Trophoblast cell (in vitro differentiated cells and primary cell): ENCODE data around the gene PCDHGA3.
"Not testable (repeated sequence)": the region's sequence is repeated elsewhere in the genome, so short reads cannot be mapped to it uniquely, and the experiment has no call there.

Experiments
- DNase-seq, 2 donors: peaks; one replicate each; pipeline ENCODE4 v3.0.0-alpha.2; 2016
- H2AFZ ChIP-seq: 2 replicates; pipeline ENCODE4 v1.6.1; 2013; ENCODE audit warnings: low read length, moderate library complexity, mild to moderate bottlenecking; ENCODE audit not compliant: insufficient read depth, poor library complexity
- H2AK5ac ChIP-seq: 2 replicates; pipeline ENCODE4 v1.6.1; 2013; ENCODE audit warnings: mild to moderate bottlenecking, low read length
- H2BK120ac ChIP-seq: 2 replicates; pipeline ENCODE4 v1.6.1; 2013; ENCODE audit warnings: low read length, mild to moderate bottlenecking, moderate library complexity; ENCODE audit not compliant: insufficient read depth, poor library complexity
- H2BK12ac ChIP-seq: 2 replicates; pipeline ENCODE4 v1.6.1; 2013; ENCODE audit warnings: mild to moderate bottlenecking, low read length, moderate library complexity
- H2BK5ac ChIP-seq: 2 replicates; pipeline ENCODE4 v1.6.1; 2013; ENCODE audit warnings: low read length, low read depth, moderate library complexity, mild to moderate bottlenecking; ENCODE audit not compliant: poor library complexity
- H3K14ac ChIP-seq: 2 replicates; pipeline ENCODE4 v1.6.1; 2013; ENCODE audit warnings: mild to moderate bottlenecking, low read length
- H3K18ac ChIP-seq: 2 replicates; pipeline ENCODE4 v1.6.1; 2013; ENCODE audit warnings: mild to moderate bottlenecking, low read length
- H3K23ac ChIP-seq: 2 replicates; pipeline ENCODE4 v1.6.1; 2013; ENCODE audit warnings: low read length
- H3K27ac ChIP-seq: 2 replicates; pipeline ENCODE4 v1.5.1; 2013; ENCODE audit warnings: low read depth, mild to moderate bottlenecking, inconsistent platforms, low read length, moderate library complexity
- H3K27me3 ChIP-seq: 2 replicates; pipeline ENCODE4 v1.6.1; 2013; ENCODE audit warnings: inconsistent platforms, mild to moderate bottlenecking, low read length, moderate library complexity; ENCODE audit not compliant: insufficient read depth
- H3K36me3 ChIP-seq, 2 experiments: 1 replicate in 1 of 2; 2 replicates in 1 of 2; pipeline ENCODE4 v1.6.1; 2013; ENCODE audit warnings: low read length in 2 of 2, mild to moderate bottlenecking in 2 of 2, moderate library complexity in 1 of 2; ENCODE audit not compliant: insufficient read depth in 2 of 2, control insufficient read depth in 1 of 2
- H3K4ac ChIP-seq: 2 replicates; pipeline ENCODE4 v1.6.1; 2013; ENCODE audit warnings: low read depth, mild to moderate bottlenecking, low read length, moderate library complexity
- H3K4me1 ChIP-seq, 2 experiments: 1 replicate in 1 of 2; 2 replicates in 1 of 2; pipeline ENCODE4 v1.6.1; 2013; ENCODE audit warnings: low read length in 2 of 2, mild to moderate bottlenecking in 2 of 2, moderate library complexity in 1 of 2; ENCODE audit not compliant: insufficient read depth in 2 of 2, control insufficient read depth in 1 of 2
- H3K4me2 ChIP-seq: 2 replicates; pipeline ENCODE4 v1.6.1; 2013; ENCODE audit warnings: inconsistent platforms, mild to moderate bottlenecking, low read length, moderate library complexity
- H3K4me3 ChIP-seq: 2 replicates; pipeline ENCODE4 v1.5.1; 2013; ENCODE audit warnings: mild to moderate bottlenecking, low read depth, low read length, inconsistent platforms
- H3K79me1 ChIP-seq: one replicate; pipeline ENCODE4 v1.6.1; 2013; ENCODE audit warnings: low read length
- H3K79me2 ChIP-seq: 2 replicates; pipeline ENCODE4 v1.6.1; 2013; ENCODE audit warnings: low read length, mild to moderate bottlenecking; ENCODE audit not compliant: control insufficient read depth, insufficient read depth, poor library complexity
- H3K9ac ChIP-seq: 2 replicates; pipeline ENCODE4 v1.6.1; 2013; ENCODE audit warnings: mild to moderate bottlenecking, low read length
- H3K9me3 ChIP-seq: 2 replicates; pipeline ENCODE4 v1.6.1; 2013; ENCODE audit warnings: low read depth, mild to moderate bottlenecking, control low read depth, inconsistent platforms, low read length; ENCODE audit not compliant: insufficient read depth
- H4K12ac ChIP-seq: 2 replicates; pipeline ENCODE4 v1.6.1; 2013; ENCODE audit warnings: low read depth, mild to moderate bottlenecking, low read length, moderate library complexity
- H4K8ac ChIP-seq: 2 replicates; pipeline ENCODE4 v1.6.1; 2013; ENCODE audit warnings: low read depth, mild to moderate bottlenecking, low read length, moderate library complexity
- H4K91ac ChIP-seq: one replicate; pipeline ENCODE4 v1.6.1; 2013; ENCODE audit warnings: low read depth, mild to moderate bottlenecking, low read length, moderate library complexity
- WGBS: extraction: QIAGEN DNeasy Blood & Tissue Kit; methylation state at CpG from one replicate; pipeline ENCODE4 v1.1.7; 2013; ENCODE audit warnings: missing lambda C conversion rate; ENCODE audit not compliant: insufficient read length, insufficient coverage; ENCODE audit errors: extremely low coverage; 5-methylcytosine and 5-hydroxymethylcytosine counted together

The PCDHGA3 gene

DNA sequence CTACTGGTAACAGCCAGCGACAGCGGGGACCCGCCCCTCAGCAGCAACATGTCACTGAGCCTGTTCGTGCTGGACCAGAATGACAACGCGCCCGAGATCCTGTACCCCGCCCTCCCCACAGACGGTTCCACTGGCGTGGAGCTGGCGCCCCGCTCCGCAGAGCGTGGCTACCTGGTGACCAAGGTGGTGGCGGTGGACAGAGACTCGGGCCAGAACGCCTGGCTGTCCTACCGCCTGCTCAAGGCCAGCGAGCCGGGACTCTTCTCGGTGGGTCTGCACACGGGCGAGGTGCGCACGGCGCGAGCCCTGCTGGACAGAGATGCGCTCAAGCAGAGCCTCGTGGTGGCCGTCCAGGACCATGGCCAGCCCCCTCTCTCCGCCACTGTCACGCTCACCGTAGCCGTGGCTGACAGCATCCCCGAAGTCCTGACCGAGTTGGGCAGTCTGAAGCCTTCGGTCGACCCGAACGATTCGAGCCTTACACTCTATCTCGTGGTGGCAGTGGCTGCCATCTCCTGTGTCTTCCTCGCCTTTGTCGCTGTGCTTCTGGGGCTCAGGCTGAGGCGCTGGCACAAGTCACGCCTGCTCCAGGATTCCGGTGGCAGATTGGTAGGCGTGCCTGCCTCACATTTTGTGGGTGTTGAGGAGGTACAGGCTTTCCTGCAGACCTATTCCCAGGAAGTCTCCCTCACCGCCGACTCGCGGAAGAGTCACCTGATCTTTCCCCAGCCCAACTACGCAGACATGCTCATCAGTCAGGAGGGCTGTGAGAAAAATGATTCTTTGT, 51.0 kb downstream of the PCDHGA3 start:
- not testable (repeated sequence) for H3K4me1 ChIP-seq, H2AFZ ChIP-seq, H4K12ac ChIP-seq, H3K27ac ChIP-seq, DNase-seq, H3K79me2 ChIP-seq, H2AK5ac ChIP-seq, H2BK5ac ChIP-seq, H3K14ac ChIP-seq, H3K4me2 ChIP-seq, H4K91ac ChIP-seq, H3K18ac ChIP-seq, H2BK120ac ChIP-seq, H3K9ac ChIP-seq, H3K4ac ChIP-seq, H2BK12ac ChIP-seq, H3K79me1 ChIP-seq, H4K8ac ChIP-seq, H3K27me3 ChIP-seq, H3K23ac ChIP-seq
- WGBS, result no CpG with 5 or more reads among the region's 53 CpGs
- Histone ChIP-seq H3K9me3 (peaks cover 34% of the 10 kb centered on the region), H3K4me3 (peak overlapping the region; percentile 23), H3K36me3 (peaks cover 17 to 25% of the 10 kb centered on the region in 2 experiments)
